Liver (tissue), 9 donors: ENCODE data around the gene CH25H. TPM values are rescaled to one million over a fixed set of nuclear protein-coding genes. Genes with fewer than 3 reads are reported as not detected.

Experiments used
- DNase-seq: peaks from one replicate; pipeline ENCODE4 v3.0.0-alpha.2; 2017; ENCODE audit warnings: low spot score
- H3K27ac ChIP-seq, 2 donors: one replicate each; pipeline ENCODE4 v1.7.0; 2013; ENCODE audit warnings: inconsistent platforms in 2 of 2, low read length in 2 of 2, control low read depth in 1 of 2, low read depth in 1 of 2, mild to moderate bottlenecking in 1 of 2
- H3K27me3 ChIP-seq, 4 donors: one replicate each; pipeline versions ENCODE4 v1.6.1 to v1.7.0; 2013; ENCODE audit warnings: low read length in 3 of 4, inconsistent platforms in 1 of 4, mild to moderate bottlenecking in 1 of 4, moderate library complexity in 1 of 4; ENCODE audit not compliant: control insufficient read depth in 4 of 4, insufficient read depth in 4 of 4
- H3K36me3 ChIP-seq, 4 donors: one replicate each; pipeline versions ENCODE4 v1.6.1 to v1.7.0; 2013; ENCODE audit warnings: low read length in 3 of 4, mild to moderate bottlenecking in 3 of 4, low read depth in 1 of 4, moderate library complexity in 1 of 4; ENCODE audit not compliant: control insufficient read depth in 4 of 4, insufficient read depth in 3 of 4
- H3K4me1 ChIP-seq, 4 donors: one replicate each; pipeline versions ENCODE4 v1.6.1 to v1.7.0; 2013; ENCODE audit warnings: low read length in 3 of 4, mild to moderate bottlenecking in 3 of 4, moderate library complexity in 1 of 4; ENCODE audit not compliant: control insufficient read depth in 4 of 4, insufficient read depth in 4 of 4
- H3K4me3 ChIP-seq, 3 donors: one replicate each; pipeline versions ENCODE4 v1.6.1 to v1.7.0; 2013; ENCODE audit warnings: low read length in 3 of 3, control low read depth in 1 of 3, low read depth in 1 of 3, mild to moderate bottlenecking in 1 of 3
- H3K9ac ChIP-seq, 2 donors: one replicate each; pipeline ENCODE4 v1.7.0; 2013; ENCODE audit warnings: low read length in 2 of 2, mild to moderate bottlenecking in 2 of 2, moderate library complexity in 2 of 2, control low read depth in 1 of 2, low read depth in 1 of 2
- H3K9me3 ChIP-seq, 4 donors: one replicate each; pipeline versions ENCODE4 v1.6.1 to v1.7.0; 2013; ENCODE audit warnings: low read length in 3 of 4; ENCODE audit not compliant: control insufficient read depth in 4 of 4
- ATF3 ChIP-seq: IDR thresholded peaks from 2 replicates; pipeline ENCODE4 v1.6.1; 2016; ENCODE audit warnings: antibody characterized with exemption
- EGR1 ChIP-seq, 2 donors: IDR thresholded peaks; 2 replicates each; pipeline ENCODE4 v1.6.1; 2016 to 2018; ENCODE audit warnings: antibody characterized with exemption in 2 of 2, low read depth in 2 of 2
- FOXA1 ChIP-seq: IDR thresholded peaks from 2 replicates; pipeline ENCODE4 v1.6.1; 2016; ENCODE audit warnings: antibody characterized with exemption
- FOXA2 ChIP-seq: IDR thresholded peaks from 2 replicates; pipeline ENCODE4 v1.6.1; 2016; ENCODE audit warnings: antibody characterized with exemption
- GABPA ChIP-seq, 2 donors: IDR thresholded peaks in 1 of 2; conservative IDR thresholded peaks in 1 of 2; 2 replicates each; pipeline ENCODE4 v1.6.1; 2016; ENCODE audit warnings: antibody characterized with exemption in 2 of 2, mild to moderate bottlenecking in 1 of 2, moderate library complexity in 1 of 2
- HNF4G ChIP-seq: IDR thresholded peaks from 2 replicates; pipeline ENCODE4 v1.6.1; 2016; ENCODE audit warnings: antibody characterized with exemption
- NR2F2 ChIP-seq: IDR thresholded peaks from 2 replicates; pipeline ENCODE4 v1.6.1; 2016; ENCODE audit warnings: antibody characterized with exemption
- REST ChIP-seq: IDR thresholded peaks from 2 replicates; pipeline ENCODE4 v1.6.1; 2016; ENCODE audit warnings: antibody characterized with exemption, mild to moderate bottlenecking
- RXRA ChIP-seq, 2 donors: IDR thresholded peaks; 2 replicates each; pipeline ENCODE4 v1.6.1; 2017 to 2018; ENCODE audit warnings: antibody characterized with exemption in 2 of 2, mild to moderate bottlenecking in 1 of 2
- TAF1 ChIP-seq: conservative IDR thresholded peaks from 2 replicates; pipeline ENCODE4 v1.6.1; 2016; ENCODE audit warnings: antibody characterized with exemption, mild to moderate bottlenecking
- YY1 ChIP-seq: IDR thresholded peaks from 2 replicates; pipeline ENCODE4 v1.6.1; 2016; ENCODE audit warnings: antibody characterized with exemption, mild to moderate bottlenecking
- WGBS: extraction: QIAGEN DNeasy Blood & Tissue Kit; methylation state at CpG from one replicate; pipeline ENCODE4 v1.1.7; 2013; 5-methylcytosine and 5-hydroxymethylcytosine counted together
- polyA plus RNA-seq, 2 donors: library from polyadenylated mRNA; stranded (reverse) in 1 of 2; unstranded in 1 of 2; fragments of 200-250 nt in 1 of 2; fragments of >200 nt in 1 of 2; fragmentation: Nextera tagmentation in 1 of 2; extraction: Ambion mirVana in 1 of 2; gene quantifications; one replicate each; pipeline versions ENCODE4 v1.2.1 to v1.2.3, GENCODE V29; 2013 to 2015
- total RNA-seq, 2 donors: library from RNA; depleted of rRNA; stranded (reverse); fragments of >200 nt; gene quantifications; one replicate each; pipeline ENCODE4 v1.2.3, GENCODE V29; 2014
- TF ChIP-seq, protein P1 (sequence below): fragments of 150-350 bp; IDR thresholded peaks from 2 replicates; pipeline ENCODE4 v1.5.1; 2017; ENCODE audit warnings: improper control_type of control experiment, low read depth, low read length; ENCODE audit not compliant: missing input control
- TF ChIP-seq, protein P2 (sequence below): IDR thresholded peaks from 2 replicates; pipeline ENCODE4 v1.6.1; 2016; ENCODE audit warnings: antibody characterized with exemption
- donor health status: healthy.
- donor health status: healthy.
- donor health status: healthy.
- donor health status: healthy.
- donor health status: healthy.

Gene CH25H
- total and polyA plus RNA-seq, 4 donors = 0.08 to 0.33 (median 0.25) TPM; not detected in 1

GRCh38 chr10:89167915-89168314 is 39.2 kb downstream of the CH25H start (continued):
- TF ChIP-seq, protein P1, sequence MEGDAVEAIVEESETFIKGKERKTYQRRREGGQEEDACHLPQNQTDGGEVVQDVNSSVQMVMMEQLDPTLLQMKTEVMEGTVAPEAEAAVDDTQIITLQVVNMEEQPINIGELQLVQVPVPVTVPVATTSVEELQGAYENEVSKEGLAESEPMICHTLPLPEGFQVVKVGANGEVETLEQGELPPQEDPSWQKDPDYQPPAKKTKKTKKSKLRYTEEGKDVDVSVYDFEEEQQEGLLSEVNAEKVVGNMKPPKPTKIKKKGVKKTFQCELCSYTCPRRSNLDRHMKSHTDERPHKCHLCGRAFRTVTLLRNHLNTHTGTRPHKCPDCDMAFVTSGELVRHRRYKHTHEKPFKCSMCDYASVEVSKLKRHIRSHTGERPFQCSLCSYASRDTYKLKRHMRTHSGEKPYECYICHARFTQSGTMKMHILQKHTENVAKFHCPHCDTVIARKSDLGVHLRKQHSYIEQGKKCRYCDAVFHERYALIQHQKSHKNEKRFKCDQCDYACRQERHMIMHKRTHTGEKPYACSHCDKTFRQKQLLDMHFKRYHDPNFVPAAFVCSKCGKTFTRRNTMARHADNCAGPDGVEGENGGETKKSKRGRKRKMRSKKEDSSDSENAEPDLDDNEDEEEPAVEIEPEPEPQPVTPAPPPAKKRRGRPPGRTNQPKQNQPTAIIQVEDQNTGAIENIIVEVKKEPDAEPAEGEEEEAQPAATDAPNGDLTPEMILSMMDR = no peak
- TF ChIP-seq TAF1 = no peak

GRCh38 chr10:89165923-89166322 is 41.2 kb downstream of the CH25H start:
- no peak overlapping the region for H3K4me3 ChIP-seq
- no peaks in the 10 kb centered on the region for H3K27me3 ChIP-seq
- 91% methylated on average over 4 of the region's 4 CpGs for WGBS
- H3K36me3 ChIP-seq = no peaks in the 10 kb centered on the region
- H3K9ac ChIP-seq = no peak overlapping the region
- no peak for DNase-seq
- H3K27ac ChIP-seq = no peak overlapping the region
- peaks cover 0 to 8% (median 7%) of the 10 kb centered on the region in 4 donors for H3K4me1 ChIP-seq
- TF ChIP-seq, protein P1 = no peak
- no peak for TF ChIP-seq GABPA (IDR thresholded peaks at IDR 0.05 in 1 of 2, conservative IDR thresholded peaks at IDR 0.05 in 1 of 2)
- TF ChIP-seq FOXA2 = no peak
- no peaks in the 10 kb centered on the region for H3K9me3 ChIP-seq

DNA sequence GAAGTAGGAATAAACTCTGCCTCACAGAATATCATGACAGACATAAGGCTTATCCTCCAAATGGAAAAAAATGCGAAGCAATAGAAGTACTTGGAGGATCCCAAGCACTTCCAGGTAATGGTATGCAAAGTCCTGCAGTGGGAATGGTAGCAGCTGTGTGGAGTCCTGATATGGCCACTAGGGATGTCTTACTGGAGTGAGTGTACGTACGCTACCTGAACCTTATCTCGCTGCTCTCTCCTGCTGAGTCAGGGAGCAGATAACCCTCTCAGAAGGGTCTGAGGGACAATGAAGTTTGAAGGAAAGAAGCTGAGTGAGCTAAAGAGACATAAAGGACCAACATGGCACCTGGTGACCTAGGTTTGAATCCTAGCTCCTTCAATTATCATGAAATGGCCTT is 42.2 kb downstream of the CH25H start:
- peaks cover 0 to 8% (median 7%) of the 10 kb centered on the region in 4 donors for H3K4me1 ChIP-seq
- 90% methylated on average over 4 of the region's 4 CpGs for WGBS
- DNase-seq = no peak
- no peaks in the 10 kb centered on the region for H3K9me3 ChIP-seq
- H3K4me3 ChIP-seq = no peak overlapping the region
- H3K27me3 ChIP-seq = no peaks in the 10 kb centered on the region
- TF ChIP-seq RXRA (IDR thresholded peaks at IDR 0.05) = no peak
- TF ChIP-seq HNF4G = no peak
- TF ChIP-seq FOXA1 = no peak
- TF ChIP-seq NR2F2 = no peak
- no peak for TF ChIP-seq REST
- TF ChIP-seq ATF3 = no peak
- TF ChIP-seq FOXA2 = no peak
- no peak for TF ChIP-seq EGR1 (IDR thresholded peaks at IDR 0.05; ENCODE audit: low read depth in 2 of 2)
- TF ChIP-seq YY1 = no peak
- TF ChIP-seq, protein P1 = no peak
- TF ChIP-seq, protein P2, sequence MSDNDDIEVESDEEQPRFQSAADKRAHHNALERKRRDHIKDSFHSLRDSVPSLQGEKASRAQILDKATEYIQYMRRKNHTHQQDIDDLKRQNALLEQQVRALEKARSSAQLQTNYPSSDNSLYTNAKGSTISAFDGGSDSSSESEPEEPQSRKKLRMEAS = no peak
- no peak for TF ChIP-seq GABPA (IDR thresholded peaks at IDR 0.05 in 1 of 2, conservative IDR thresholded peaks at IDR 0.05 in 1 of 2)
- no peaks in the 10 kb centered on the region for H3K36me3 ChIP-seq
- no peak overlapping the region for H3K9ac ChIP-seq
- H3K27ac ChIP-seq = no peak overlapping the region
